Activated CD8-positive, alpha-beta memory T cell treated with anti-CD3 and anti-CD28 coated beads, Interleukin-2, amount 50 U/mL, for 48 hours (primary cell): ENCODE measurements around the gene SDC1.

Source experiments
- DNase-seq: peaks from one replicate; pipeline ENCODE4 v3.0.0-alpha.2; 2020

The SDC1 gene

GRCh38 chr2:20226152-20226545 is 1.2 kb upstream of the SDC1 start:
- no peak for DNase-seq

- peak; percentile 74 for DNase-seq
Observed at GRCh38 chr2:20225294-20226151, 593 bp upstream of the SDC1 start.

GRCh38 chr2:20224164-20224715 is 690 bp downstream of the SDC1 start:
- DNase-seq: no peak

- peak; percentile 63 for DNase-seq
Observed at GRCh38 chr2:20223407-20224163, 1.3 kb downstream of the SDC1 start.

GRCh38 chr2:20222769-20223406 is 2.0 kb downstream of the SDC1 start:
- DNase-seq: no peak

- DNase-seq: no peak
Observed at GRCh38 chr2:20222014-20222768, 2.7 kb downstream of the SDC1 start.

GRCh38 chr2:20221555-20221973 is 3.4 kb downstream of the SDC1 start:
- DNase-seq: no peak

- no peak for DNase-seq
Observed at GRCh38 chr2:20220806-20221554, 4.0 kb downstream of the SDC1 start.

GRCh38 chr2:20219763-20220380 is 5.1 kb downstream of the SDC1 start:
- DNase-seq: no peak

GRCh38 chr2:20218331-20219320 is 6.3 kb downstream of the SDC1 start:
- no peak for DNase-seq

- no peak for DNase-seq
Observed at GRCh38 chr2:20217041-20217970, 7.6 kb downstream of the SDC1 start.

- no peak for DNase-seq
Observed at GRCh38 chr2:20216130-20217025, 8.6 kb downstream of the SDC1 start.

- no peak for DNase-seq
Observed at GRCh38 chr2:20215183-20216040, 9.5 kb downstream of the SDC1 start.

GRCh38 chr2:20214566-20215182 is 10.3 kb downstream of the SDC1 start:
- no peak for DNase-seq

GRCh38 chr2:20213651-20214565 is 11.0 kb downstream of the SDC1 start:
- no peak for DNase-seq
